Neural crest cell (in vitro differentiated cells): ENCODE results near the gene SH3BGRL2. TPM values are rescaled to one million over a fixed set of nuclear protein-coding genes. Genes with fewer than 3 reads are reported as not detected.
A peak's percentile ranks its signal among the peaks of the same experiment; 100 is the strongest.

Experiments used
- DNase-seq: peaks from one replicate; pipeline ENCODE4 v3.0.0; 2021; ENCODE audit warnings: low read depth, mixed read lengths, low spot score
- H3K27ac Mint-ChIP-seq: one replicate; pipeline ENCODE4 v1.8.0; 2021; ENCODE audit warnings: mild to moderate bottlenecking, mixed read lengths; ENCODE audit not compliant: unreplicated experiment
- H3K27me3 Mint-ChIP-seq: 2 replicates; pipeline ENCODE4 v1.8.0; 2021; ENCODE audit warnings: low read depth, mild to moderate bottlenecking, mixed read lengths
- H3K36me3 Mint-ChIP-seq: 2 replicates; pipeline ENCODE4 v1.8.0; 2021; ENCODE audit warnings: low read depth, mild to moderate bottlenecking, mixed read lengths
- H3K4me1 Mint-ChIP-seq: 2 replicates; pipeline ENCODE4 v1.8.0; 2021; ENCODE audit warnings: mixed read lengths
- H3K4me3 Mint-ChIP-seq: one replicate; pipeline ENCODE4 v1.8.0; 2021; ENCODE audit warnings: mild to moderate bottlenecking, mixed read lengths
- H3K9me3 Mint-ChIP-seq: 2 replicates; pipeline ENCODE4 v1.8.0; 2021; ENCODE audit warnings: mixed read lengths
- CTCF ChIP-seq: fragments of 200-600 bp; sonication (generic); conservative IDR thresholded peaks from 2 replicates; pipeline ENCODE4 v1.5.0; 2021; ENCODE audit warnings: antibody characterized with exemption, mild to moderate bottlenecking
- total RNA-seq: library from RNA; stranded (reverse); gene quantifications from 2 replicates; pipeline ENCODE4 v1.2.1, GENCODE V29; 2021

The SH3BGRL2 gene
- total RNA-seq, 1 donor from 2014 or later = 11.1 TPM

GRCh38 chr6:79702691-79703090 is 71.6 kb downstream of the SH3BGRL2 start:
- Mint-ChIP-seq H3K4me3 (no peak overlapping the region), H3K27me3 (no peaks in the 10 kb centered on the region), H3K36me3 (peaks cover 4% of the 10 kb centered on the region), H3K27ac (no peak overlapping the region), H3K9me3 (no peaks in the 10 kb centered on the region), H3K4me1 (no peaks in the 10 kb centered on the region)
- no peak for DNase-seq
- no peak for TF ChIP-seq CTCF

- Mint-ChIP-seq H3K4me1 (no peaks in the 10 kb centered on the region), H3K27ac (no peak overlapping the region), H3K27me3 (no peaks in the 10 kb centered on the region), H3K9me3 (no peaks in the 10 kb centered on the region), H3K36me3 (peaks cover 2% of the 10 kb centered on the region), H3K4me3 (no peak overlapping the region)
- DNase-seq = no peak
- no peak for TF ChIP-seq CTCF
Measured at GRCh38 chr6:79704200-79704599, 73.1 kb downstream of the SH3BGRL2 start.

GRCh38 chr6:79705456-79705995 is 74.4 kb downstream of the SH3BGRL2 start:
- no peak overlapping the region for H3K4me3 Mint-ChIP-seq
- no peaks in the 10 kb centered on the region for H3K9me3 Mint-ChIP-seq
- no peaks in the 10 kb centered on the region for H3K36me3 Mint-ChIP-seq
- no peaks in the 10 kb centered on the region for H3K27me3 Mint-ChIP-seq
- H3K27ac Mint-ChIP-seq = no peak overlapping the region
- no peak for DNase-seq
- peak; percentile 25 for TF ChIP-seq CTCF
- no peaks in the 10 kb centered on the region for H3K4me1 Mint-ChIP-seq

GRCh38 chr6:79706527-79706926 is 75.4 kb downstream of the SH3BGRL2 start:
- Mint-ChIP-seq H3K4me3 (no peak overlapping the region), H3K4me1 (no peaks in the 10 kb centered on the region), H3K9me3 (no peaks in the 10 kb centered on the region), H3K36me3 (no peaks in the 10 kb centered on the region), H3K27me3 (no peaks in the 10 kb centered on the region), H3K27ac (no peak overlapping the region)
- no peak for DNase-seq
- no peak for TF ChIP-seq CTCF

- H3K27ac Mint-ChIP-seq = no peak overlapping the region
- H3K36me3 Mint-ChIP-seq = no peaks in the 10 kb centered on the region
- TF ChIP-seq CTCF = no peak
- no peak overlapping the region for H3K4me3 Mint-ChIP-seq
- no peaks in the 10 kb centered on the region for H3K9me3 Mint-ChIP-seq
- DNase-seq = no peak
- no peaks in the 10 kb centered on the region for H3K27me3 Mint-ChIP-seq
- no peaks in the 10 kb centered on the region for H3K4me1 Mint-ChIP-seq
Measured at GRCh38 chr6:79707621-79708020, 76.5 kb downstream of the SH3BGRL2 start.
